A673 (cell line): ENCODE measurements around the gene TSC2.

Experiments
- CTCF ChIP-seq: fragments of 300-800, 200-600 bp; sonication (generic); conservative IDR thresholded peaks from 2 replicates; pipeline ENCODE4 v1.5.1; 2017; ENCODE audit warnings: low read depth, mild to moderate bottlenecking, antibody characterized with exemption, low read length, moderate library complexity, mixed read lengths
- EZH2 ChIP-seq: fragments of 200-600 bp; sonication (generic); IDR thresholded peaks from 2 replicates; pipeline ENCODE4 v1.6.1; 2017; ENCODE audit warnings: borderline replicate concordance, low read depth, mild to moderate bottlenecking, mixed read lengths, antibody characterized with exemption, low read length; ENCODE audit not compliant: poor library complexity, severe bottlenecking

GRCh38 chr16:2076072-2076865 lies 28.5 kb downstream of the TSC2 start:
- TF ChIP-seq CTCF (no peak), EZH2 (no peak)
